Mesothelial cell of epicardium (in vitro differentiated cells): Measurements from ENCODE around the gene REN. TPM values are rescaled to one million over a fixed set of nuclear protein-coding genes. Genes with fewer than 3 reads are reported as not detected.

Experiments used
- DNase-seq, 2 experiments: peaks; one replicate each; pipeline ENCODE4 v3.0.0; 2021; ENCODE audit warnings: low spot score in 2 of 2; ENCODE audit not compliant: unreplicated experiment in 2 of 2
- H3K27ac Mint-ChIP-seq: 2 replicates; pipeline ENCODE4 v1.8.0; 2021; ENCODE audit warnings: mixed read lengths
- H3K27me3 Mint-ChIP-seq: 2 replicates; pipeline ENCODE4 v1.8.0; 2021; ENCODE audit warnings: low read depth, mixed read lengths
- H3K36me3 Mint-ChIP-seq: 2 replicates; pipeline ENCODE4 v1.8.0; 2021; ENCODE audit warnings: mixed read lengths
- H3K4me1 Mint-ChIP-seq: 2 replicates; pipeline ENCODE4 v1.8.0; 2021; ENCODE audit warnings: mixed read lengths
- H3K4me3 Mint-ChIP-seq: 2 replicates; pipeline ENCODE4 v1.8.0; 2021; ENCODE audit warnings: mild to moderate bottlenecking, moderate library complexity, mixed read lengths
- H3K9me3 Mint-ChIP-seq: 2 replicates; pipeline ENCODE4 v1.8.0; 2021; ENCODE audit warnings: mixed read lengths
- CTCF ChIP-seq: fragments of 200-600 bp; sonication (generic); IDR thresholded peaks from one replicate; pipeline ENCODE4 v1.5.0; 2021; ENCODE audit warnings: antibody characterized with exemption; ENCODE audit not compliant: unreplicated experiment
- total RNA-seq: library from RNA; stranded (reverse); gene quantifications from 3 replicates; pipeline ENCODE4 v1.2.1, GENCODE V29; 2021

The REN gene
- total RNA-seq, 1 donor from 2014 or later, result not detected

GRCh38 chr1:204194771-204195170 lies 28.6 kb upstream of the REN start:
- Mint-ChIP-seq H3K27ac (no peak overlapping the region), H3K27me3 (peaks cover 25% of the 10 kb centered on the region), H3K4me3 (no peak overlapping the region), H3K9me3 (no peaks in the 10 kb centered on the region), H3K4me1 (peaks cover 38% of the 10 kb centered on the region), H3K36me3 (no peaks in the 10 kb centered on the region)
- no peak for DNase-seq
- no peak for TF ChIP-seq CTCF

GRCh38 chr1:204194080-204194479 lies 27.9 kb upstream of the REN start:
- Mint-ChIP-seq H3K4me1 (peaks cover 38% of the 10 kb centered on the region), H3K36me3 (no peaks in the 10 kb centered on the region), H3K9me3 (no peaks in the 10 kb centered on the region), H3K27ac (no peak overlapping the region), H3K4me3 (no peak overlapping the region), H3K27me3 (peaks cover 32% of the 10 kb centered on the region)
- DNase-seq, result no peak
- TF ChIP-seq CTCF, result no peak

- H3K36me3 Mint-ChIP-seq, result no peaks in the 10 kb centered on the region
- no peak overlapping the region for H3K4me3 Mint-ChIP-seq
- no peak overlapping the region for H3K27ac Mint-ChIP-seq
These were observed 26.6 kb upstream of the REN start for GRCh38 chr1:204192589-204193352.

GRCh38 chr1:204192046-204192445 lies 25.9 kb upstream of the REN start:
- Mint-ChIP-seq H3K27ac (no peak overlapping the region), H3K36me3 (no peaks in the 10 kb centered on the region), H3K27me3 (peaks cover 48% of the 10 kb centered on the region), H3K9me3 (no peaks in the 10 kb centered on the region), H3K4me3 (no peak overlapping the region), H3K4me1 (peaks cover 28% of the 10 kb centered on the region)
- no peak for TF ChIP-seq CTCF
- DNase-seq, result no peak

More at GRCh38 chr1:204192589-204193352, 26.6 kb upstream of the REN start:
- H3K9me3 Mint-ChIP-seq, result no peaks in the 10 kb centered on the region
- H3K27me3 Mint-ChIP-seq, result peaks cover 45% of the 10 kb centered on the region
- TF ChIP-seq CTCF, result no peak
- DNase-seq, result no peak
- H3K4me1 Mint-ChIP-seq, result peaks cover 28% of the 10 kb centered on the region

GRCh38 chr1:204191456-204191855 lies 25.3 kb upstream of the REN start:
- no peak overlapping the region for H3K27ac Mint-ChIP-seq
- no peak for TF ChIP-seq CTCF
- no peaks in the 10 kb centered on the region for H3K9me3 Mint-ChIP-seq
- peaks cover 48% of the 10 kb centered on the region for H3K27me3 Mint-ChIP-seq
- H3K4me1 Mint-ChIP-seq, result peaks cover 27% of the 10 kb centered on the region
- DNase-seq, result no peak
- no peak overlapping the region for H3K4me3 Mint-ChIP-seq
- H3K36me3 Mint-ChIP-seq, result no peaks in the 10 kb centered on the region
